Breast epithelium (tissue), 4 donors: ENCODE data around the gene ARHGEF33. TPM values are rescaled to one million over a fixed set of nuclear protein-coding genes. Genes with fewer than 3 reads are reported as not detected.

ENCODE experiments used
- DNase-seq, 2 donors: peaks; one replicate each; pipeline ENCODE4 v3.0.0-alpha.2; 2019; ENCODE audit warnings: low spot score in 2 of 2
- H3K27ac ChIP-seq, 2 donors: fragments of 200-600 bp; sonication (generic) in 1 of 2; one replicate each; pipeline ENCODE4 v1.5.1; 2016 to 2019; ENCODE audit warnings: mild to moderate bottlenecking in 1 of 2
- H3K27me3 ChIP-seq, 2 donors: fragments of 200-600 bp; sonication (generic) in 1 of 2; one replicate each; pipeline versions ENCODE4 v1.5.1 to v1.6.0; 2017 to 2019; ENCODE audit warnings: control low read depth in 1 of 2, mild to moderate bottlenecking in 1 of 2
- H3K36me3 ChIP-seq: fragments of 200-600 bp; one replicate; pipeline ENCODE4 v1.5.1; 2019
- H3K4me1 ChIP-seq, 2 donors: fragments of 200-600 bp; sonication (generic); one replicate each; pipeline ENCODE4 v1.5.1; 2016 to 2019; ENCODE audit warnings: control low read depth in 1 of 2
- H3K4me3 ChIP-seq, 3 donors: fragments of 200-600 bp; sonication (generic); 1 replicate in 2 of 3; 2 replicates in 1 of 3; pipeline ENCODE4 v1.5.1; 2016 to 2019; ENCODE audit warnings: mild to moderate bottlenecking in 3 of 3, moderate library complexity in 2 of 3
- H3K9me3 ChIP-seq, 2 donors: fragments of 200-600 bp; sonication (generic) in 1 of 2; one replicate each; pipeline ENCODE4 v1.5.1; 2016 to 2019; ENCODE audit warnings: control low read depth in 1 of 2
- POLR2A ChIP-seq: fragments of 450-650 bp; IDR thresholded peaks from one replicate; pipeline ENCODE4 v1.6.1; 2016; ENCODE audit warnings: antibody characterized with exemption, mild to moderate bottlenecking, moderate library complexity
- POLR2AphosphoS5 ChIP-seq, 3 donors: sonication (generic); formaldehyde crosslinking; IDR thresholded peaks; one replicate each; pipeline ENCODE4 v1.6.1; 2017; ENCODE audit warnings: antibody characterized with exemption in 3 of 3
- intact Hi-C: fragments of 100-400 bp; cut with DNase I; formaldehyde crosslinking; loops from one replicate; pipeline ENCODE4 v1.15.1; 2023; ENCODE audit warnings: low total_unique reads
- total RNA-seq, 3 donors: library from RNA; depleted of rRNA; stranded (reverse); fragments of >200 nt; gene quantifications; one replicate each; pipeline ENCODE4 v1.1.0, GENCODE V29; 2016
- TF ChIP-seq, protein P1 (sequence below), 3 donors: fragments of 450-650 bp; IDR thresholded peaks; one replicate each; pipeline ENCODE4 v1.5.1; 2016 to 2017; ENCODE audit warnings: antibody characterized with exemption in 3 of 3, mild to moderate bottlenecking in 3 of 3, moderate library complexity in 3 of 3

The ARHGEF33 gene
- total RNA-seq, 3 donors from 2014 or later: 1.6 to 2.2 (median 1.9) TPM

DNA sequence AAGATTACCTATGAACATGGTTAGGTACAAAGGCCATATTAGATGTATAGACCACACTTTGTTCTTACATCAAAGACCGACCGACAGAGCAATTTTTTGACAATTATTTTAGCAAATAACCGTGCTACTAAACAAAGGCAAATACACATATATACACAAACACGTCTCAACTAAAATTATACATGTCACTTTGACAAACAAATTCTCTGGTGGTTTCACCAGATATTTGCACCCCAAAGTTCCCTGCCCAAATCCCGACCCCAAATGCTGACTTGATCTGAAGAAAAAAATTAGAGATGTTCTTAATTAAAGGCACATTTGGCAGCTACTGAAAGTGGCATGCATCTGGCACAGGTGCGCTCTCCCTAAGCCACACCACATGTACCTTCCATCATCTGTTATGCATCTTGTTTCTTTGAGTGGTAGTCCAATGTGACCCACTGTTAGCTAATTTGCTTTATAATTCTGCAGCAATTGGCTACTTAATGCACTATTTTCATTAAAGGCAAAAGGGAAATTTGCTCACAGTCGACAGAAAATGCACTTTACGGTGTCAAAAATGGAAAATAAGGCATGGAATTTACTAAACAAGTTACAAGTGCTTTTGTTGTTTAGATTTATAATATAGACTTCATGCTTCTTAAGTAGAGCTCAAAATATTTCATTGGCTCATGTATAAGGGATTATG is 92.1 kb downstream of the ARHGEF33 start:
- Histone ChIP-seq H3K4me1 (no peaks in the 10 kb centered on the region), H3K4me3 (no peak overlapping the region), H3K27me3 (no peaks in the 10 kb centered on the region), H3K27ac (no peak overlapping the region), H3K36me3 (no peaks in the 10 kb centered on the region), H3K9me3 (no peaks in the 10 kb centered on the region)
- no peak for DNase-seq
- TF ChIP-seq POLR2A (no peak), POLR2AphosphoS5 (IDR thresholded peaks at IDR 0.05) (no peak)
- TF ChIP-seq, protein P1, sequence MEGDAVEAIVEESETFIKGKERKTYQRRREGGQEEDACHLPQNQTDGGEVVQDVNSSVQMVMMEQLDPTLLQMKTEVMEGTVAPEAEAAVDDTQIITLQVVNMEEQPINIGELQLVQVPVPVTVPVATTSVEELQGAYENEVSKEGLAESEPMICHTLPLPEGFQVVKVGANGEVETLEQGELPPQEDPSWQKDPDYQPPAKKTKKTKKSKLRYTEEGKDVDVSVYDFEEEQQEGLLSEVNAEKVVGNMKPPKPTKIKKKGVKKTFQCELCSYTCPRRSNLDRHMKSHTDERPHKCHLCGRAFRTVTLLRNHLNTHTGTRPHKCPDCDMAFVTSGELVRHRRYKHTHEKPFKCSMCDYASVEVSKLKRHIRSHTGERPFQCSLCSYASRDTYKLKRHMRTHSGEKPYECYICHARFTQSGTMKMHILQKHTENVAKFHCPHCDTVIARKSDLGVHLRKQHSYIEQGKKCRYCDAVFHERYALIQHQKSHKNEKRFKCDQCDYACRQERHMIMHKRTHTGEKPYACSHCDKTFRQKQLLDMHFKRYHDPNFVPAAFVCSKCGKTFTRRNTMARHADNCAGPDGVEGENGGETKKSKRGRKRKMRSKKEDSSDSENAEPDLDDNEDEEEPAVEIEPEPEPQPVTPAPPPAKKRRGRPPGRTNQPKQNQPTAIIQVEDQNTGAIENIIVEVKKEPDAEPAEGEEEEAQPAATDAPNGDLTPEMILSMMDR (IDR thresholded peaks at IDR 0.05): no peak
- intact Hi-C loops: no loop called here

DNA sequence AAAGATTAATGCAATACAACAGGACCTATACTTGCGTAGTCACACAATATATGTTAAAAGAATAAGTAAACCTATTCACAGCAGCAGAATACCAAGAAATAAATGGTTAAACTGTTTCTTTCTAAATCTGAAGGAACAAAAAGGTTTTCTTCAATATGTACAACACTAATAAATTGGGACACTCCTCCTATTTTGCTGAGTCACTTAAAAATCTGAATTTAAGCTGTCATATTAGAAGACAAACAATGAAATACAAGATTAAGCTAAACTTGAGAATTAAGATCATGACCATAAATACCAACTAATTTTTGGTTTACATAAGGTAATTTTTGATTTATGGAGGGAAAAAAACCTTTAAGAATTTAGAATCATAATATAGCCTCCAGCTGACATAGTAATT is 92.8 kb downstream of the ARHGEF33 start:
- Histone ChIP-seq H3K36me3 (no peaks in the 10 kb centered on the region), H3K9me3 (no peaks in the 10 kb centered on the region), H3K27ac (no peak overlapping the region), H3K27me3 (no peaks in the 10 kb centered on the region), H3K4me1 (no peaks in the 10 kb centered on the region), H3K4me3 (no peak overlapping the region)
- TF ChIP-seq, protein P1 (IDR thresholded peaks at IDR 0.05): no peak
- no peak for TF ChIP-seq POLR2A
- intact Hi-C loops: no loop called here
- no peak for DNase-seq

DNA sequence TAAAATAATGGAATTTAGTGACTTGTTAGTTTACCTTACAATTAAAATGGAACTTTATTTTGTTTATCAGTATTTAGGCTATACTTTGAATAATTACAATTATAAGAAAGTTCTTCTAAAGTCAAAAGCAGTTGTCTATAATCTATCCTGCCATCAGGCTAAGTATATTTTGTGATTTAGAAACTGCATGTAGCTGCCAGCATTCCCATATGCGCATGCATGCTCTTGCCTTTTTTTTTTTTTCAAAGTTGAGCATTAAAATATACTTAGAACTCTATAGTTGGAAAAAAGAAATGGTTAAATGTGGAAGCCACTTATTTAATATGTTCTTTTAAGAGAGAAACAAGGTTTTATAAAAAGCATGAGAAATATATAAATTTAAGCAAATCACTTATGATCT is 99.0 kb downstream of the ARHGEF33 start:
- Histone ChIP-seq H3K27ac (no peak overlapping the region), H3K9me3 (no peaks in the 10 kb centered on the region), H3K4me1 (no peaks in the 10 kb centered on the region), H3K27me3 (no peaks in the 10 kb centered on the region), H3K36me3 (no peaks in the 10 kb centered on the region), H3K4me3 (no peak overlapping the region)
- no peak for DNase-seq
- TF ChIP-seq POLR2A (no peak), POLR2AphosphoS5 (IDR thresholded peaks at IDR 0.05) (no peak)
- TF ChIP-seq, protein P1 (IDR thresholded peaks at IDR 0.05): no peak
- intact Hi-C loops: no loop called here

DNA sequence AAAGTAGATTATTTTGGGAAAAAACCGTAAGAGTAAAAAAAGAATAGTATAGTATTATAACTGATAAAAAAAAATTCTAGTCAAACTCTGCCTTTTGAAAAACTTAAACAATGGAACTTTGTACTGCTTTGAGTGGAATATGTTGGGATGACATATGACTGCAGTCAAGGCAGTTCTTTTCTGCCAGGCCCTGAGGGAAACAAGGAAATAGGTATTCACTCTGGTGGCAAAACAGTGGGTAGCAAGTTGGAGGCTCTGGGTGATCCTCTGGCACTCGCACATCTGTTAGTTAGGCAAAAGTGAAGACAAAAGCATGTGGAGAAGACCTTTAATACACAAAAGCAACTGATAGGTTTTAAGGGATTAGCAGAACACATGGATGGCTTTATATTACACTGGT is 102.2 kb downstream of the ARHGEF33 start:
- no peak for DNase-seq
- Histone ChIP-seq H3K9me3 (no peaks in the 10 kb centered on the region), H3K27ac (no peak overlapping the region), H3K27me3 (no peaks in the 10 kb centered on the region), H3K4me3 (no peak overlapping the region), H3K4me1 (no peaks in the 10 kb centered on the region), H3K36me3 (no peaks in the 10 kb centered on the region)
- TF ChIP-seq POLR2AphosphoS5 (IDR thresholded peaks at IDR 0.05) (no peak), POLR2A (no peak)
- TF ChIP-seq, protein P1 (IDR thresholded peaks at IDR 0.05): no peak
- intact Hi-C loops: no loop called here

DNA sequence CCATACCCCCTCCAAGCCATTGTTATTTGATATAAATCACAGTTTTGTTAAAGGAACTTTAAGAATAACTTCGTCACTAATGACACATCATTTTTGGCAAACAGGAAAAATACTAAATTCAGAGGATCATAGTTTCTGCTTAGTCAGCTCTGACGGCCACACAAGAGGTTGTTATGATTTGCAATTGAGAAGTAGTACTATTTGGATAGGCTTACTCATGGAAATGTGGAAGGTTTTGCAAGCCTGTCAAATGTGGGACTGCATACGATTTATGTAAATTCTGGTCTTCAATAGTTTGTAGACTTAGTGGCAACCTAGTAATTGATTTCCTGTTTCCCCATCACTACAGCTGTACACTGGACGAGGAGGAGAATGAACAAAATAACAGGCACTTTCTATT is 108.1 kb downstream of the ARHGEF33 start:
- DNase-seq: no peak
- Histone ChIP-seq H3K4me3 (no peak overlapping the region), H3K9me3 (no peaks in the 10 kb centered on the region), H3K4me1 (no peaks in the 10 kb centered on the region), H3K27me3 (no peaks in the 10 kb centered on the region), H3K27ac (no peak overlapping the region), H3K36me3 (no peaks in the 10 kb centered on the region)
- intact Hi-C loops: no loop called here
- TF ChIP-seq, protein P1 (IDR thresholded peaks at IDR 0.05): no peak
- TF ChIP-seq POLR2A (no peak), POLR2AphosphoS5 (IDR thresholded peaks at IDR 0.05) (no peak)
